Vagina (tissue), 2 donors: Measurements from ENCODE around the gene RAD51D. TPM values are rescaled to one million over a fixed set of nuclear protein-coding genes. Genes with fewer than 3 reads are reported as not detected.

ENCODE experiments used
- DNase-seq, 2 donors: peaks; one replicate each; pipeline ENCODE4 v3.0.0-alpha.2; 2017; ENCODE audit errors: extremely low spot score in 2 of 2
- H3K27ac ChIP-seq: fragments of 200-600 bp; sonication (generic); one replicate; pipeline ENCODE4 v1.5.1; 2019
- H3K27me3 ChIP-seq: fragments of 200-600 bp; sonication (generic); one replicate; pipeline ENCODE4 v1.5.1; 2019
- H3K36me3 ChIP-seq, 2 donors: fragments of 200-600 bp; sonication (generic); one replicate each; pipeline ENCODE4 v1.5.1; 2017 to 2019
- H3K4me1 ChIP-seq: fragments of 200-600 bp; sonication (generic); one replicate; pipeline ENCODE4 v1.5.1; 2019
- H3K4me3 ChIP-seq, 2 donors: fragments of 200-600 bp; sonication (generic); 1 replicate in 1 of 2; 2 replicates in 1 of 2; pipeline ENCODE4 v1.5.1; 2016 to 2019
- H3K9me3 ChIP-seq: fragments of 200-600 bp; sonication (generic); one replicate; pipeline ENCODE4 v1.5.1; 2019
- POLR2A ChIP-seq, 2 donors: fragments of 450-650 bp; IDR thresholded peaks; one replicate each; pipeline ENCODE4 v1.6.1; 2017; ENCODE audit warnings: antibody characterized with exemption in 2 of 2, mild to moderate bottlenecking in 2 of 2, moderate library complexity in 2 of 2
- POLR2AphosphoS5 ChIP-seq, 2 donors: sonication (generic); formaldehyde crosslinking; IDR thresholded peaks; one replicate each; pipeline ENCODE4 v1.9.0; 2017; ENCODE audit warnings: antibody characterized with exemption in 2 of 2, mild to moderate bottlenecking in 2 of 2, low read depth in 1 of 2; ENCODE audit not compliant: insufficient read depth in 1 of 2
- intact Hi-C: fragments of 100-400 bp; cut with DNase I; formaldehyde crosslinking; loops from one replicate; pipeline ENCODE4 v1.15.1; 2023
- total RNA-seq: library from RNA; depleted of rRNA; stranded (reverse); fragments of >200 nt; gene quantifications from one replicate; pipeline ENCODE4 v1.2.3, GENCODE V29; 2016
- TF ChIP-seq, protein P1 (sequence below), 3 experiments: fragments of 450-650 bp in 2 of 3; fragments of 200-600 bp in 1 of 3; sonication (generic) in 1 of 3; IDR thresholded peaks; one replicate each; pipeline ENCODE4 v1.5.1; 2017 to 2019; ENCODE audit warnings: antibody characterized with exemption in 3 of 3, mild to moderate bottlenecking in 2 of 3, moderate library complexity in 2 of 3

RAD51D gene
- total RNA-seq, 1 donor from 2014 or later = 5.2 TPM

- no peaks in the 10 kb centered on the region for H3K36me3 ChIP-seq
- TF ChIP-seq POLR2AphosphoS5 (IDR thresholded peaks at IDR 0.05; ENCODE audit: insufficient read depth in 1 of 2, low read depth in 1 of 2) (no peak), POLR2A (IDR thresholded peaks at IDR 0.05) (no peak)
- TF ChIP-seq, protein P1, sequence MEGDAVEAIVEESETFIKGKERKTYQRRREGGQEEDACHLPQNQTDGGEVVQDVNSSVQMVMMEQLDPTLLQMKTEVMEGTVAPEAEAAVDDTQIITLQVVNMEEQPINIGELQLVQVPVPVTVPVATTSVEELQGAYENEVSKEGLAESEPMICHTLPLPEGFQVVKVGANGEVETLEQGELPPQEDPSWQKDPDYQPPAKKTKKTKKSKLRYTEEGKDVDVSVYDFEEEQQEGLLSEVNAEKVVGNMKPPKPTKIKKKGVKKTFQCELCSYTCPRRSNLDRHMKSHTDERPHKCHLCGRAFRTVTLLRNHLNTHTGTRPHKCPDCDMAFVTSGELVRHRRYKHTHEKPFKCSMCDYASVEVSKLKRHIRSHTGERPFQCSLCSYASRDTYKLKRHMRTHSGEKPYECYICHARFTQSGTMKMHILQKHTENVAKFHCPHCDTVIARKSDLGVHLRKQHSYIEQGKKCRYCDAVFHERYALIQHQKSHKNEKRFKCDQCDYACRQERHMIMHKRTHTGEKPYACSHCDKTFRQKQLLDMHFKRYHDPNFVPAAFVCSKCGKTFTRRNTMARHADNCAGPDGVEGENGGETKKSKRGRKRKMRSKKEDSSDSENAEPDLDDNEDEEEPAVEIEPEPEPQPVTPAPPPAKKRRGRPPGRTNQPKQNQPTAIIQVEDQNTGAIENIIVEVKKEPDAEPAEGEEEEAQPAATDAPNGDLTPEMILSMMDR (IDR thresholded peaks at IDR 0.05) = no peak
- no peak overlapping the region for H3K4me3 ChIP-seq
- DNase-seq = no peak
- intact Hi-C loops = loop anchor here (5.0 to 10.0 kb wide), 2 partner anchors 62 to 125 kb away; partner anchors contain the start of genes CCT6B and ZNF830
- peaks cover 40% of the 10 kb centered on the region for H3K4me1 ChIP-seq
- H3K9me3 ChIP-seq = no peaks in the 10 kb centered on the region
- H3K27me3 ChIP-seq = no peaks in the 10 kb centered on the region
- H3K27ac ChIP-seq = peak overlapping the region; percentile 97
These were observed 32.6 kb downstream of the RAD51D start for GRCh38 chr17:35086931-35087573.

DNA sequence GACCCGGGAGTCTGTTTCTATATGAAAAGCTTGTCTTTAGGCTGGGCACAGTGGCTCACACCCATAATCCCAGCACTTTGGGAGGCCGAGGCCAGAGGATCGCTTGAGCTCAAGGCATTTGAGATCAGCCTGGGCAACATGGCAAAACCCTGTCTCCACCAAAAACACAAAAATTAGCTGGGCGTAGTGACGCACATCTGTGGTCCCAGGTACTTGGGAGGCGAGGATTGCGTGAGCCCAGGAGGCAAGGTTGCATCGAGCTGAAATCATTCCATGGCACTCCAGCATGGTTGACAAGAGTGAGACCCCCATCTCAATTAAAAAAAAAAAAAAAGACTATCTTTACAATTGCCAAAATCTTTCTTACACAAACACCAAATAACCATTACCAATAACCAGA, 33.5 kb downstream of the RAD51D start:
- Histone ChIP-seq H3K27me3 (no peaks in the 10 kb centered on the region), H3K36me3 (no peaks in the 10 kb centered on the region), H3K27ac (no peak overlapping the region), H3K4me1 (peaks cover 48% of the 10 kb centered on the region), H3K4me3 (no peak overlapping the region), H3K9me3 (no peaks in the 10 kb centered on the region)
- TF ChIP-seq, protein P1 (IDR thresholded peaks at IDR 0.05) = no peak
- TF ChIP-seq POLR2AphosphoS5 (IDR thresholded peaks at IDR 0.05; ENCODE audit: insufficient read depth in 1 of 2, low read depth in 1 of 2) (no peak), POLR2A (IDR thresholded peaks at IDR 0.05) (no peak)
- intact Hi-C loops = loop anchor here (5.0 to 10.0 kb wide), 2 partner anchors 61 to 124 kb away; partner anchors contain the start of genes CCT6B and ZNF830
- DNase-seq = no peak

DNA sequence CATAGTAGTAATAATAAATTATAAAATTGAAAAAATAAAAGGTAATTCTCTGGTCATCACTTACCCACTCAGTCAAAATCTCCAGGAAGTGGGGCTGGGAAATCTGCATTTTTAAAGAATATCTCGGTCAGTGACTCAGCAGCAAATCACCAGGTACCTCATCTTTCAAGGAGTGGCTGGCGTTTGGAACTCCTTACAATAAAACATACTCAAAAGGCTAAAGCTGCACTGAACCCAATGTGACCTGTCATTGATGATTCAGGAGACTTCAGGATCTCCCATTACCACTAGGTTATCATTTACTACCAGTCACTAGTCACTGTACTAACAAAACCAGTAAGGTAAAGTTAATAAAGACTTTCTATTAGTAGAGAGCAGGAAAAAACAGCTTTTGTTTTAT, 34.7 kb downstream of the RAD51D start:
- TF ChIP-seq, protein P1 (IDR thresholded peaks at IDR 0.05) = no peak
- TF ChIP-seq POLR2AphosphoS5 (IDR thresholded peaks at IDR 0.05; ENCODE audit: insufficient read depth in 1 of 2, low read depth in 1 of 2) (peak in 1 of 2 donors; percentile 12), POLR2A (IDR thresholded peaks at IDR 0.05) (no peak)
- no peak for DNase-seq
- H3K4me1 ChIP-seq = peaks cover 55% of the 10 kb centered on the region
- H3K27ac ChIP-seq = no peak overlapping the region
- no peaks in the 10 kb centered on the region for H3K9me3 ChIP-seq
- no peaks in the 10 kb centered on the region for H3K36me3 ChIP-seq
- no peak overlapping the region for H3K4me3 ChIP-seq
- H3K27me3 ChIP-seq = no peaks in the 10 kb centered on the region
- intact Hi-C loops = loop anchor here (5.0 to 10.0 kb wide), 2 partner anchors 60 to 123 kb away; partner anchors contain the start of genes CCT6B and ZNF830

DNA sequence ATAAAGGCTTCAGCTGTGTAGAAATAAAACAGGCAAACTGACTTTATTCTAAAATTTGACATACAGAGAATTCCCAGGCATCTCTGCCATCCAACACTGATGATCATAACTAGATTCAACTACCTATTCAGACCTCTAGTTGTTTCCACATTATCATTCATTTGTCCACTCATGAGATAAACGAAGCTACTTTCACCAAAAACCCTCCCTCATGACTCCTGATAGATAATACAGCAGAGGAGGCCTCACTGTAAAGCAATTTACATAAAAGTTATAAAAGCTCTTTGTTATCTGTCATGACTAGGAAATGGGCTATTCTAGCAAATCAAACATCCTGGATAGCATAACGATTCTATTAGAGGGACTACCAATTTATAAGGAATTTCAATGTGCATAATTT, 36.6 kb downstream of the RAD51D start:
- Histone ChIP-seq H3K9me3 (no peaks in the 10 kb centered on the region), H3K4me1 (peaks cover 53% of the 10 kb centered on the region), H3K4me3 (no peak overlapping the region), H3K36me3 (no peaks in the 10 kb centered on the region), H3K27ac (no peak overlapping the region), H3K27me3 (no peaks in the 10 kb centered on the region)
- intact Hi-C loops = loop anchor here (10.0 kb wide), 1 partner anchor 58 kb away; no protein-coding TSS in a partner anchor
- no peak for DNase-seq
- TF ChIP-seq, protein P1 (IDR thresholded peaks at IDR 0.05) = no peak
- TF ChIP-seq POLR2AphosphoS5 (IDR thresholded peaks at IDR 0.05; ENCODE audit: insufficient read depth in 1 of 2, low read depth in 1 of 2) (no peak), POLR2A (IDR thresholded peaks at IDR 0.05) (no peak)

GRCh38 chr17:35082073-35082657, 37.5 kb downstream of the RAD51D start:
- Histone ChIP-seq H3K27ac (no peak overlapping the region), H3K36me3 (no peaks in the 10 kb centered on the region), H3K9me3 (no peaks in the 10 kb centered on the region), H3K4me3 (no peak overlapping the region), H3K27me3 (no peaks in the 10 kb centered on the region), H3K4me1 (peaks cover 44% of the 10 kb centered on the region)
- TF ChIP-seq POLR2A (IDR thresholded peaks at IDR 0.05) = no peak
- TF ChIP-seq POLR2AphosphoS5 (IDR thresholded peaks at IDR 0.05; ENCODE audit: insufficient read depth in 1 of 2, low read depth in 1 of 2) = no peak
- TF ChIP-seq, protein P1 (IDR thresholded peaks at IDR 0.05) = no peak
- DNase-seq = no peak
- intact Hi-C loops = loop anchor here (10.0 kb wide), 1 partner anchor 57 kb away; no protein-coding TSS in a partner anchor
